GM19467 (cell line): ENCODE measurements around the gene NCOA4.
A peak's percentile ranks its signal among the peaks of the same experiment; 100 is the strongest.
"Not testable (repeated sequence)": the region's sequence is repeated elsewhere in the genome, so short reads cannot be mapped to it uniquely, and the experiment has no call there.

ENCODE experiments used
- ATAC-seq: cut with Tn5 transposase; IDR thresholded peaks from one replicate; pipeline ENCODE4 v1.9.1; 2021; ENCODE audit warnings: mild to moderate bottlenecking, moderate library complexity; ENCODE audit not compliant: unreplicated experiment

Gene NCOA4

GRCh38 chr10:46022978-46023702, 7.3 kb downstream of the NCOA4 start:
- ATAC-seq, result peak; percentile 91

GRCh38 chr10:46020344-46020657, 10.1 kb downstream of the NCOA4 start:
- ATAC-seq, result no peak

- no peak for ATAC-seq
Observed at GRCh38 chr10:46019569-46020343, 10.7 kb downstream of the NCOA4 start.

- ATAC-seq, result no peak
Observed at GRCh38 chr10:46019177-46019528, 11.3 kb downstream of the NCOA4 start.

- ATAC-seq, result no peak
Observed at GRCh38 chr10:46018453-46019176, 11.8 kb downstream of the NCOA4 start.

GRCh38 chr10:46017733-46018132, 12.7 kb downstream of the NCOA4 start:
- no peak for ATAC-seq

GRCh38 chr10:46016811-46017210, 13.6 kb downstream of the NCOA4 start:
- no peak for ATAC-seq

GRCh38 chr10:46016190-46016589, 14.2 kb downstream of the NCOA4 start:
- ATAC-seq, result no peak

- ATAC-seq, result no peak
Observed at GRCh38 chr10:46014683-46015405, 15.6 kb downstream of the NCOA4 start.

- no peak for ATAC-seq
Observed at GRCh38 chr10:46014206-46014605, 16.2 kb downstream of the NCOA4 start.

- ATAC-seq, result no peak
Observed at GRCh38 chr10:46012746-46013145, 17.7 kb downstream of the NCOA4 start.

- no peak for ATAC-seq
Observed at GRCh38 chr10:46006219-46006618, 24.2 kb downstream of the NCOA4 start.

- no peak for ATAC-seq
Observed at GRCh38 chr10:46005383-46005782, 25.0 kb downstream of the NCOA4 start.

GRCh38 chr10:46004963-46005362, 25.5 kb downstream of the NCOA4 start:
- no peak for ATAC-seq

GRCh38 chr10:46002916-46003693, 27.3 kb downstream of the NCOA4 start:
- no peak for ATAC-seq

GRCh38 chr10:46002189-46002687, 28.2 kb downstream of the NCOA4 start:
- not testable (repeated sequence) for ATAC-seq

GRCh38 chr10:46001187-46001756, 29.2 kb downstream of the NCOA4 start:
- no peak for ATAC-seq

GRCh38 chr10:46000538-46000937, 29.9 kb downstream of the NCOA4 start:
- no peak for ATAC-seq

- ATAC-seq, result not testable (repeated sequence)
Observed at GRCh38 chr10:45999955-46000354, 30.5 kb downstream of the NCOA4 start.
